IMR-90 (cell line): ENCODE data around the gene RUBCN. TPM values are rescaled to one million over a fixed set of nuclear protein-coding genes. Genes with fewer than 3 reads are reported as not detected.

Experiments
- ATAC-seq: fragments of 200-7000 bp; cut with Tn5 transposase; 2 replicates; pipeline ENCODE4 v1.9.1; 2020; ENCODE audit warnings: low read depth, mild to moderate bottlenecking, moderate library complexity
- BruUV-seq: library from RNA; stranded (reverse); fragments of 400-500 nt; replicated peaks from 2 replicates; lab custom pipeline; 2021; lab: Mats Ljungman, UMichigan
- CTCF ChIA-PET: fragments of 300-600 bp; formaldehyde crosslinking; extraction: SDS; loops from one replicate; lab custom pipeline; 2021; ENCODE audit warnings: antibody characterized with exemption; lab: Yijun Ruan, JAX
- POLR2A ChIA-PET: fragments of 300-600 bp; sonication (Branson Sonifier 250); formaldehyde crosslinking; loops from one replicate; lab custom pipeline; 2022; ENCODE audit warnings: antibody characterized with exemption; ENCODE audit not compliant: unreplicated experiment; lab: Charles Lee
- DNase-seq: peaks from one replicate; pipeline ENCODE4 v3.0.0; 2013
- H2AFZ ChIP-seq: replicated peaks from 2 replicates; pipeline ENCODE3; 2013; ENCODE audit warnings: low read length, mild to moderate bottlenecking; ENCODE audit not compliant: poor library complexity
- H2AK5ac ChIP-seq: 2 replicates; pipeline ENCODE4 v1.6.1; 2013; ENCODE audit warnings: low read depth, low read length, inconsistent platforms
- H2AK9ac ChIP-seq: replicated peaks from 2 replicates; pipeline ENCODE3; 2013; ENCODE audit warnings: mild to moderate bottlenecking, low read depth, low read length, moderate library complexity; ENCODE audit not compliant: poor library complexity
- H2BK120ac ChIP-seq: 2 replicates; pipeline ENCODE4 v1.6.1; 2013; ENCODE audit warnings: low read depth, low read length, inconsistent platforms
- H2BK15ac ChIP-seq: 3 replicates; pipeline ENCODE4 v1.6.1; 2013; ENCODE audit warnings: low read depth, low read length, inconsistent platforms
- H2BK20ac ChIP-seq: 2 replicates; pipeline ENCODE4 v1.6.1; 2013; ENCODE audit warnings: low read depth, mild to moderate bottlenecking, inconsistent platforms, low read length, moderate library complexity
- H2BK5ac ChIP-seq: 2 replicates; pipeline ENCODE4 v1.6.1; 2013; ENCODE audit warnings: mild to moderate bottlenecking, low read depth, low read length, inconsistent platforms; ENCODE audit not compliant: poor library complexity, severe bottlenecking
- H3K14ac ChIP-seq: replicated peaks from 2 replicates; pipeline ENCODE4 v1.6.1; 2013; ENCODE audit warnings: low read depth, low read length, inconsistent platforms
- H3K18ac ChIP-seq: 2 replicates; pipeline ENCODE4 v1.6.1; 2013; ENCODE audit warnings: low read depth, low read length, control low read depth
- H3K23ac ChIP-seq: 2 replicates; pipeline ENCODE4 v1.6.1; 2013; ENCODE audit warnings: low read depth, low read length, inconsistent platforms
- H3K27ac ChIP-seq: 2 replicates; pipeline ENCODE4 v1.5.1; 2013; ENCODE audit warnings: mild to moderate bottlenecking, control low read depth, low read length; ENCODE audit not compliant: insufficient read depth
- H3K27me3 ChIP-seq: 2 replicates; pipeline ENCODE4 v1.6.1; 2013; ENCODE audit warnings: low read length; ENCODE audit not compliant: control insufficient read depth, insufficient read depth
- H3K36me3 ChIP-seq: 2 replicates; pipeline ENCODE4 v1.6.1; 2013; ENCODE audit warnings: low read length, mixed read lengths; ENCODE audit not compliant: control insufficient read depth, insufficient read depth
- H3K4ac ChIP-seq: 2 replicates; pipeline ENCODE4 v1.6.1; 2013; ENCODE audit warnings: low read depth, low read length, inconsistent platforms
- H3K4me1 ChIP-seq: 2 replicates; pipeline ENCODE4 v1.6.1; 2013; ENCODE audit warnings: low read length, mixed read lengths; ENCODE audit not compliant: control insufficient read depth, insufficient read depth
- H3K4me2 ChIP-seq: 2 replicates; pipeline ENCODE4 v1.6.1; 2013; ENCODE audit warnings: low read depth, mild to moderate bottlenecking, control low read depth, low read length, moderate library complexity
- H3K4me3 ChIP-seq: 2 replicates; pipeline ENCODE4 v1.5.1; 2013; ENCODE audit warnings: low read depth, mild to moderate bottlenecking, control low read depth, low read length, moderate library complexity; ENCODE audit not compliant: insufficient read depth
- H3K56ac ChIP-seq: 2 replicates; pipeline ENCODE4 v1.6.1; 2013; ENCODE audit warnings: low read length, inconsistent platforms; ENCODE audit not compliant: insufficient read depth; ENCODE audit errors: extremely low read depth
- H3K79me1 ChIP-seq, 2 experiments: 2 replicates each; pipeline ENCODE4 v1.6.1; 2013; ENCODE audit warnings: low read length in 2 of 2, inconsistent platforms in 1 of 2, low read depth in 1 of 2
- H3K9ac ChIP-seq: 2 replicates; pipeline ENCODE4 v1.6.1; 2013; ENCODE audit warnings: low read depth, low read length, control low read depth
- H3K9me1 ChIP-seq: 2 replicates; pipeline ENCODE4 v1.6.1; 2013; ENCODE audit warnings: low read length, inconsistent platforms; ENCODE audit not compliant: insufficient read depth
- H3K9me3 ChIP-seq: 2 replicates; pipeline ENCODE4 v1.6.1; 2013; ENCODE audit warnings: low read length; ENCODE audit not compliant: control insufficient read depth, insufficient read depth
- H4K20me1 ChIP-seq: 2 replicates; pipeline ENCODE4 v1.6.1; 2013; ENCODE audit warnings: low read length, inconsistent platforms; ENCODE audit not compliant: insufficient read depth
- H4K5ac ChIP-seq: 2 replicates; pipeline ENCODE4 v1.6.1; 2013; ENCODE audit warnings: mild to moderate bottlenecking, low read depth, low read length, control low read depth
- H4K8ac ChIP-seq, 2 experiments: 2 replicates each; pipeline ENCODE4 v1.6.1; 2013; ENCODE audit warnings: low read depth in 2 of 2, low read length in 2 of 2, control low read depth in 1 of 2, inconsistent platforms in 1 of 2
- H4K91ac ChIP-seq: 2 replicates; pipeline ENCODE4 v1.6.1; 2013; ENCODE audit warnings: low read depth, low read length, inconsistent platforms; ENCODE audit not compliant: insufficient read depth
- BHLHE40 ChIP-seq: fragments of 150-350 bp; IDR thresholded peaks from 2 replicates; pipeline ENCODE4 v1.6.1; 2016; ENCODE audit warnings: mild to moderate bottlenecking, low read depth, low read length
- CTCF ChIP-seq: conservative IDR thresholded peaks from 2 replicates; pipeline ENCODE4 v1.5.1; 2012; ENCODE audit warnings: mild to moderate bottlenecking, low read depth, low read length, improper control_type of control experiment
- FOS ChIP-seq: fragments of 150-350 bp; IDR thresholded peaks from 2 replicates; pipeline ENCODE4 v1.6.1; 2016; ENCODE audit warnings: low read depth, low read length
- MAFK ChIP-seq: IDR thresholded peaks from 2 replicates; pipeline ENCODE4 v1.6.1; 2012; ENCODE audit warnings: low read depth, low read length, improper control_type of control experiment
- MXI1 ChIP-seq: IDR thresholded peaks from 2 replicates; pipeline ENCODE4 v1.6.1; 2012; ENCODE audit warnings: low read depth, mild to moderate bottlenecking, low read length, moderate library complexity, borderline replicate concordance
- NFE2L2 ChIP-seq: fragments of 150-350 bp; IDR thresholded peaks from 2 replicates; pipeline ENCODE4 v1.6.1; 2016; ENCODE audit warnings: low read depth, mild to moderate bottlenecking, low read length
- POLR2A ChIP-seq: IDR thresholded peaks from 2 replicates; pipeline ENCODE4 v1.6.1; 2012; ENCODE audit warnings: mild to moderate bottlenecking, low read depth, low read length
- RFX5 ChIP-seq: IDR thresholded peaks from 2 replicates; pipeline ENCODE4 v1.8.0; 2012; ENCODE audit warnings: low read depth, mild to moderate bottlenecking, low read length, moderate library complexity
- USF2 ChIP-seq: fragments of 150-350 bp; IDR thresholded peaks from 2 replicates; pipeline ENCODE4 v1.6.1; 2017; ENCODE audit warnings: mild to moderate bottlenecking, antibody characterized with exemption, low read length, low read depth
- WGBS, 2 experiments: methylation state at CpG; one replicate each; pipeline versions ENCODE4 v1.1.5 to v1.1.7; 2013; ENCODE audit warnings: missing lambda C conversion rate in 2 of 2; ENCODE audit not compliant: insufficient read length in 1 of 2; ENCODE audit errors: extremely low coverage in 2 of 2; 5-methylcytosine and 5-hydroxymethylcytosine counted together
- dilution Hi-C: fragments of 300-500 bp; cut with HindIII; formaldehyde crosslinking; loops from one replicate; pipeline ENCODE4 v1.14.3; 2018; ENCODE audit warnings: low sequenced_read_pairs; ENCODE audit not compliant: unreplicated experiment
- in situ Hi-C: fragments of 300-500 bp; cut with MboI; formaldehyde crosslinking; loops from 3 replicates; pipeline ENCODE4 v1.14.3; 2019; ENCODE audit warnings: low sequenced_read_pairs, inconsistent platforms, mixed read lengths
- intact Hi-C: fragments of 100-400 bp; cut with micrococcal nuclease; formaldehyde crosslinking; loops from 2 replicates; pipeline ENCODE4 v1.10.0; 2022
- polyA plus RNA-seq, 3 experiments: library from polyadenylated mRNA; depleted of rRNA; stranded (reverse); fragments of >200 nt; gene quantifications; 2 replicates each; pipeline ENCODE4 v1.2.3, GENCODE V29; 2012; ENCODE audit warnings: low replicate concordance in 1 of 3
- total RNA-seq: library from RNA; depleted of rRNA; stranded (reverse); fragments of >200 nt; gene quantifications from 2 replicates; pipeline ENCODE4 v1.2.3, GENCODE V29; 2012

Gene RUBCN
- total and polyA plus RNA-seq, 2 of the 4 experiments (the other 2 are of a cell fraction) = 10.8 to 12.6 TPM

- Histone ChIP-seq H4K20me1 (0 out of 2 replicates have a peak, but pooled peaks cover 3% of the 10 kb centered on the region), H3K9me3 (no peaks in the 10 kb centered on the region), H3K4me3 (no peak overlapping the region), H3K27me3 (no peaks in the 10 kb centered on the region), H2BK20ac (no peak overlapping the region), H2BK120ac (no peak overlapping the region), H2AK5ac (no peak overlapping the region), H4K5ac (no peak overlapping the region), H2AFZ (no peak overlapping the region), H3K27ac (no peak overlapping the region), H3K56ac (no peak overlapping the region), H3K14ac (no peak overlapping the region), H3K18ac (no peak overlapping the region), H3K4me2 (no peak overlapping the region), H2BK15ac (no peak overlapping the region), H3K79me1 (peaks cover 0 to 17% of the 10 kb centered on the region in 2 experiments; a peak in 3 of 4 replicates), H3K23ac (no peak overlapping the region), H2AK9ac (no peak overlapping the region), H4K91ac (no peak overlapping the region), H3K9me1 (peaks cover 5% of the 10 kb centered on the region; the same call in 1 of the 2 replicates), H3K4ac (no peak overlapping the region), H2BK5ac (no peak overlapping the region), H3K36me3 (peaks cover 26% of the 10 kb centered on the region), H3K9ac (no peak overlapping the region), H4K8ac (no peak overlapping the region), H3K4me1 (peaks cover 2% of the 10 kb centered on the region; the same call in 1 of the 2 replicates)
- BruUV-seq = TSS peak; percentile 81
- dilution Hi-C loops (no loop called here), intact Hi-C loops (loop anchor here (5.0 kb wide), 1 partner anchor 55 kb away; no protein-coding TSS in a partner anchor), in situ Hi-C loops (no loop called here)
- ChIA-PET CTCF (interaction anchor here (0.5 kb wide), 1 partner anchor 62 kb away, joined by 6 read pairs; no protein-coding TSS in a partner anchor), POLR2A (no interaction called here)
- TF ChIP-seq RFX5 (no peak), CTCF (no peak), MAFK (no peak), BHLHE40 (no peak), MXI1 (no peak), USF2 (no peak), NFE2L2 (no peak), POLR2A (no peak), FOS (no peak)
- no peak for DNase-seq
- ATAC-seq = no peak
- WGBS, 2 experiments = 100% methylated on average over 1 of the region's 4 CpGs; no CpG with 5 or more reads in 1 of the 2 experiments
These were observed 45.5 kb upstream of the RUBCN start for GRCh38 chr3:197782230-197782629.
